KBM-7 (cell line): ENCODE results near the gene MGST3.
"Not testable (repeated sequence)": the region's sequence is repeated elsewhere in the genome, so short reads cannot be mapped to it uniquely, and the experiment has no call there.

Source experiments
- DNase-seq: peaks from one replicate; pipeline ENCODE4 v3.0.0-alpha.2; 2015
- in situ Hi-C: fragments of 300-500 bp; cut with MboI; formaldehyde crosslinking; loops from 2 replicates; pipeline ENCODE4 v1.14.3; 2020; ENCODE audit warnings: low sequenced_read_pairs, low pct_unique_long_range_greater_than_20kb, mixed read lengths

Gene MGST3

GRCh38 chr1:165630629-165631341, at the start of gene MGST3:
TSS of gene MGST3 (plus strand) at chr1:165631234. CDS start at chr1:165649848, 18,614 bp downstream.
- DNase-seq = peak; percentile 94
- in situ Hi-C loops = no loop called here

- in situ Hi-C loops = loop anchor here (10.0 kb wide), 1 partner anchor 177 kb away; no protein-coding TSS in a partner anchor
- DNase-seq = no peak
Measured at GRCh38 chr1:165581926-165582325, 49.1 kb upstream of the MGST3 start.

GRCh38 chr1:165586398-165586797, 44.6 kb upstream of the MGST3 start:
- in situ Hi-C loops = loop anchor here (10.0 kb wide), 1 partner anchor 182 kb away; no protein-coding TSS in a partner anchor
- no peak for DNase-seq

- in situ Hi-C loops = not testable (repeated sequence)
Measured at GRCh38 chr1:165591391-165591790, 39.6 kb upstream of the MGST3 start.

DNA sequence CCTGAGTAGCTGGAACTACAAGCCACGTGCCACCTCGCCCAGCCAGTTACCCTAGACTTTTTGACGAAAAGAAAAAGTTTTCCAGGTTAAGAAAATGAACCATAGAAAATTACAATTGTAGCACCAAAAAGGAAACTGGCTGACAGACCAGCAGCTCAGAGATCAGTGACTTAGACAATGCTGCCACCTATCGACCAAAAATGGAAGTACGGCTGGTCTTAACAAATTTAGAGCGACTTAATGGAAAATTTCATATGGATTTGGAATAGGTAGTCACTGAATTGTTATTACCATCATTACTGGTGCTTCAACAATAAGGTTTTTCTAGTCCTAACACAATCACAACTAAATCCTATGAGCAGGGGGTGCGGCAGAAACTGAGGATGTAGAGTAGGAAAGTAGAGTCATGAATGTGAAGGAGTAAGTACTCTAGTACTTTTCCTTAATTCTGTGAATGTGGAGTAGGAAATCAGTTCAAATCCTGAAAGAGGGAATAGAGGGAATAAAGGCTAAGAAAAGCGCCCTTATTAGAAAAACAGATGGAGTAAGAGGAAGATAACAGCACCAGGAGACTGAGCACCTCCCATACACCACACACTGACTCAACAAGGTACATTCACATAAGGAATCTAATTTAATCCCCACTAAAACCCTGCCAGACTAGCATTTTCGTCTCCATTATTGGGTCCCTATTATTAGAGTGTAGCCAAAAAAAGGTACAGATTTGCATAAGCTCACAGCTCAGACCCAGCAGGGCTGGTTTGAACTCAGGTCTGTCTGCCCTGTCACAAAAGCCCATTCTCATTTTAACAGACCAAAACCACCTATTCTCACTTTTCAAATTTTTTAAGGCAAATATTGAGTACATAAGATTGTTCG, 37.9 kb upstream of the MGST3 start:
- in situ Hi-C loops = no loop called here
- DNase-seq = peak; percentile 87

More at GRCh38 chr1:165591391-165591790, 39.6 kb upstream of the MGST3 start:
- DNase-seq = not testable (repeated sequence)

GRCh38 chr1:165595246-165595938, 35.6 kb upstream of the MGST3 start:
- no peak for DNase-seq
- in situ Hi-C loops = no loop called here

DNA sequence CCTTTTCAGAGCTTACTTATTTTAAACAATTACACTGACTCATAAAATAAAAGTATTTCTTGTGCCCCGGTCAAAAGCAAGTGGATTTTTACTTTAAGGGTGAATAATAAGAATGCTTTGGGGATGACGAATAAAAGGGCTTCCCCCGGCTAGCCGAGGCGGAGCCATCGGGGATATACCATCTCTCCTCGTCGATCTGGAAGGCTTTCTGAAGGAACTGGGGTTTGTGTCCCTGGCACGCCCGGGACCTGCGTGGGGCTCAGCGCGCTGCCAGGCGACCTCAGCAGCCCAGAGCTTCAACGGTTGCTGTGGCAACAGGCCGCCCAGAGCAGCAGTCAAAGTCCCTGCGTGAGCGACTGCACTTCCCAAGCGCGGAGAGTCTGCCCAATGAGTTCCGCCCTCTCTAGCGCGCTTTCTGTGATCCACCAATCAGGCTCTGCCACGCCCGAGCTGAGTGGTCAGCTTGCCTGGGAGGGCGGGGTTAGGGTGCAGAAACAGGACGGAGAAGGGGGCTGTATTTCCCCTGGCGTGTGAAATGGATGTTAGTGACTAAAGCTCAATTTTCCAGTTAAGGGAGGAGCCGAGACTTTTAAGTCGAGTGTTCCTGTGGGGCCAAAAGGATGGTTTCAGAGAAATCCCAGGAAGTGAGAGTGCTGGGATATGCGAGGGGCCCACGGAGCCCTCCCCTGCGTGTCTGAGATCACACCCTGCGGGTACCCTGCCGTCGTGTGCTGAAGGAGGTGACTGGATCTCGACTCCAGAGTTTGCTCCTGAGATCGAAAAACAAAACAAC, 33.0 kb upstream of the MGST3 start:
- peak; percentile 93 for DNase-seq
- in situ Hi-C loops = no loop called here

DNA sequence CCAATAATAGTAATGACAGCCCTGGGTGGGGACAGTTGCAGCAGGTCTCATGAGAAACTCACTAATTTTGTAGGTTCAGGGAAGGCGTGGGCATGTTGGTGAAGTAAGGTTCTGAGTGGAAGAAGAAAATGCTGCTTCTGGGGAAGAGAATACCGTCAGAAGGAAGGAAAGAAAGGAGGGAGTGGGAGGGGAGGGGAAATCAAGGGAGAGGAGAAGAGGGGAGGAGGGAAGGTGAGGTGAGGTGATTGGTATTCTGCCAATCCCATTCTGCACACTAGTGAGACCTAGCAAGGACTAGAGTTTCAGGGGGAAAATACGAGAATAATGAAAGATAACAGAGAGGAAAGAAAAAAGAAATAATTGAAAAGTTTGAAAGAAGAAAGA, 32.4 kb upstream of the MGST3 start:
- in situ Hi-C loops = no loop called here
- DNase-seq = no peak

DNA sequence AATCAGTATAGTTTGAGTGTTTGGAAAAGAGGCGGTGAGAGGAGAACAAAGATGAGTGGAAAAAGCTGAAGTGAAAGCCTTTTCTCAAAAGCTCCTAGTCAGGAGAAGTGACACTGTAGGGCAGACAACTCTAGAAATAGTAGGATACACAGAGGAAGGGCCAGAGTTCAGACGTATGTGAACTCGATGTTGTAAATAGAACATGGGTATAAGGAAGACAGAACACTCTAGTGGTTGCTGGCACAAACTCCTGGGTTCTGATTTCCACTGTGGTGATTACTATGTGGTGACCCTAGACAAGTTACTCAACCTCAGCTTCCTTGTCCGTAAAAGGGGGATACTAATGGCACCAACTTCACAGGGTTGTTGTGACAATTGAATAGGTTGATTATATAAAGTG, 30.2 kb upstream of the MGST3 start:
- no peak for DNase-seq
- in situ Hi-C loops = loop anchor here (25.0 kb wide), 1 partner anchor 312 kb away; no protein-coding TSS in a partner anchor

DNA sequence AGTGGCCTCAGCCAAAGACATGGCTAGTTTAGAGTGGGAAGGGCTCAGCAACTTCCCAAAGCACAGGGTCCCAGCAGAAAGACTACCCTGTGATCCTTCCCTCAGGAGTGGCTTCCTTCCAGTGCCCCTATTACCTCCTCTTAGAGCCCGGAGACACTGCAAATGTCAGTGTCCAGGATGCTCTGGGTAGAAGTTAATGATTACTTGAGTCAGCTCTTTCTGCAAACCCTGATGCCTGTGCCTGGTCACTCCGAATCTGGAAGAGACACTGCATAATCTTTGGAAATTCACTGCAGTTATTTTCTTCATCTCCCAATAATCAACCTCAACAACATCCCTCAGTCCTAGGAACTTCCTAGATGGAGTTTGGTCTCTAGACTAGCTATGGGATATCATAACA, 27.2 kb upstream of the MGST3 start:
- DNase-seq = no peak
- in situ Hi-C loops = loop anchor here (25.0 kb wide), 1 partner anchor 308 kb away; no protein-coding TSS in a partner anchor

- no peak for DNase-seq
- in situ Hi-C loops = loop anchor here (25.0 kb wide), 1 partner anchor 307 kb away; no protein-coding TSS in a partner anchor
Measured at GRCh38 chr1:165605246-165605645, 25.8 kb upstream of the MGST3 start.

- in situ Hi-C loops = loop anchor here (25.0 kb wide), 1 partner anchor 306 kb away; no protein-coding TSS in a partner anchor
Measured at GRCh38 chr1:165606676-165607075, 24.4 kb upstream of the MGST3 start.

DNA sequence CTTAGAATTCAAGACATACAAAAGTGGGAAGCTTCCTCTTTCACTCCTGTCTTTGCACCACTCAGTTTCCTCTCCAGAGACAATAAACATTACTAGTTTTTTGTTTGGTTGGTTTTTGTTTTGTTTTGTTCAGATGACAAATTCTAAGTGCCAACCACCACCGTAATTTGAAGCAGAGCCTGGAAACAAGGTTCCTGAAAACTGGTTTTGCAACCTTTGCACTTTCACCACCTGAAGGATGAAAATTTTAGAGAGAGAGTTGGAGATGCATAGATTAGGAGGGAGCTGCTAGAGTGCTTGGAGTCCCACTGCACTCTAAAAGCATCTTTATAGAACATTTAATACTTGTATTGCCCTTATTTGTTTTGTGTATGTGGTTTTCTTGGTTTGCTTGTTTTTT, 20.2 kb upstream of the MGST3 start:
- no peak for DNase-seq
- in situ Hi-C loops = loop anchor here (25.0 kb wide), 1 partner anchor 301 kb away; no protein-coding TSS in a partner anchor

More at GRCh38 chr1:165606676-165607075, 24.4 kb upstream of the MGST3 start:
- not testable (repeated sequence) for DNase-seq

GRCh38 chr1:165612062-165612461, 19.0 kb upstream of the MGST3 start:
- no peak for DNase-seq
- in situ Hi-C loops = loop anchor here (25.0 kb wide), 1 partner anchor 300 kb away; no protein-coding TSS in a partner anchor

GRCh38 chr1:165616054-165616612, 14.9 kb upstream of the MGST3 start:
- in situ Hi-C loops = loop anchor here (25.0 kb wide), 1 partner anchor 296 kb away; no protein-coding TSS in a partner anchor

DNA sequence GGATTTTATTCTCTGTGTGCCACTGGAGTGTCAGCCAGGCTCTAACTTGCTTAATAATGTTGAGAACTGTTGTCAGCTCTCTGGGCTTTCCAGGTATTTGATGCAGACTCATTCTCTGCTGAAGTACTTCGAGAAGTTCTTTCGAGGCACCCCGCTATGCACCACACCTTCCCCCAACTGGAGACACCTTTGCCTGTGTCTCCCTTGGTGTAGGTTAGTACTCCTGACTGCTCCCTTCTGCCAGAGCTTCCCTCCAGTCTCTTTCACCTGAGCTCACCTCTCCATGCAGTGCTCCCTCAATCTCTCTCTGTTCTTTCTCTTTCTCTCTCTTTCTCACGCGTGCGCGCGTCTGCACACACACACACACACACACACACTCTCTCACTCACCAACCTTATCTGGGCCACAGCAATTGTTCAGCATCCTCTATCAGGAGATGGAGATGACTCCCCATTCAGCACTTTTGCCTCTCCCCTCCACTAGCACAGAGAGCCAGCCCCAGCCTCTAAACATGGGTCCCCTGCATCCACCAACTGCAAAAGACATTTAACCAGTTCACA, 14.0 kb upstream of the MGST3 start:
- no peak for DNase-seq
- in situ Hi-C loops = loop anchor here (25.0 kb wide), 1 partner anchor 295 kb away; no protein-coding TSS in a partner anchor

More at GRCh38 chr1:165616054-165616612, 14.9 kb upstream of the MGST3 start:
- DNase-seq = no peak

DNA sequence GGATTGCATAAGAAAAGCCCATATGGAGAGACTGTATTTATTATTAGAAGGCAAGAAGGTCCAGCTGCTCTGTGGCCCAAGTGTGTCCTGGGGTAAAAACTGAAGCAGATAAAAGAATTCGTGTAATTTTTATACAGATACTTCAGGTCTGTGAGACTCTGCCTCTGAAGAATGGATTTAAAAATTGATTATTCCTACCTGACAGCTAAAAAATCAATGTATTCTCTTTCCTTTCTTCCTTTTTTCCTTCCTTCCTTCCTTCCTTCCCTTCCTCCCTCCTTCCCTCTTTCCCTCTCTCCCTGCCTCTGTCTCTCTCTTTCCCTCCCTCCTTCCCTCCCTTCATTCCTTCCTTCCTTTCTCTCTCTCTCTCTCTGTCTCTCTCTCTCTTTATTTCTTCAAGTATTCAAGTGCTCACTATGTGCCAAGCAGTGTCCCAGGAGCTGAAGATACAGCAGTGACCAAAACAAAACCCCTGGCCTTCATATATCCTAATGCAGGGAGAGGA, 11.3 kb upstream of the MGST3 start:
- DNase-seq = no peak
- in situ Hi-C loops = loop anchor here (25.0 kb wide), 1 partner anchor 293 kb away; no protein-coding TSS in a partner anchor
